GM18951 (cell line): ENCODE data around the gene CHST9.
"Not testable (repeated sequence)": the region's sequence is repeated elsewhere in the genome, so short reads cannot be mapped to it uniquely, and the experiment has no call there.

Experiments used
- POLR2A ChIP-seq: IDR thresholded peaks from 4 replicates; pipeline ENCODE4 v1.6.1; 2011; ENCODE audit warnings: mild to moderate bottlenecking; ENCODE audit not compliant: insufficient read length, insufficient read depth; ENCODE audit errors: extremely low read depth
- in situ Hi-C: fragments of 300-500 bp; cut with MboI; formaldehyde crosslinking; loops from one replicate; pipeline ENCODE4 v1.12.0; 2022; ENCODE audit warnings: low sequenced_read_pairs, mixed read lengths, inconsistent platforms; ENCODE audit not compliant: unreplicated experiment

CHST9 gene

DNA sequence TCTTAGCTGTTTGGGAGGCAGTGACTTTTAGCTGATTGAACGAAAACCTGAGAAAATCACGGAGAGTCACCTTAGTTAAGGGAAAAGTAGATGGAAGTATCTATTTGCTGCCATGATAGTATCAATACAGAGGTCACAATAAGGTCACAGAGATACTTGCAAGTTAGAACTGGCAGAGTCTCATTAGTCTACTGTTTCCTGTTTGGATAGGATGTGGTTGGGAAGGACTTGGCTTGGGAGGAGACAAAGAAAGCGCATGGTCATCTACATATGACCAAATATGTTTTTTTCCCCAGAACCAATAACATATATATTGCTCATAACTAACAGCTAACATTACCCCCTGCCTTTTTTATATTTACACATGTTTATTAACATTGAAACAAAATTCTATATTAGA, 241.2 kb downstream of the CHST9 start:
- in situ Hi-C loops, result no loop called here
- no peak for TF ChIP-seq POLR2A

DNA sequence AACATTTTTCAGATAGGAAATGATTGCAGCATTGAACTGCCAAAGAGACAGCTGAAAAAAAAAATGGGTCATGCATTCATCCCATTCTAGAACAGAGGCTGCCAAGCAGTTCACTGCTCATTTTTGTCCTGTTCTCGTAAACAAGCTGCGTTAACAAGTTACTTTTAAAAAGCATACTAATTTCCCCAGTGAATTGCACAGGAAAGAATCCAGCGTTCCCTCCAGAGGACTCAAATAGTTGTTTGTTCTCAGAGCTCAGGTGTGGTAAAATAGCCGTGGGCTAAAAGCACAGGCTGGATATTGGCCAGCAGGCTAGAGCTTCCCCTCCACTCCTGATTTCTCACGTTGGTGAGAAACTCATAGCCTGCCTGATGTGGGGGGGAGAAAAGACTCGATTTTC, 243.5 kb downstream of the CHST9 start:
- in situ Hi-C loops, result no loop called here
- no peak for TF ChIP-seq POLR2A

DNA sequence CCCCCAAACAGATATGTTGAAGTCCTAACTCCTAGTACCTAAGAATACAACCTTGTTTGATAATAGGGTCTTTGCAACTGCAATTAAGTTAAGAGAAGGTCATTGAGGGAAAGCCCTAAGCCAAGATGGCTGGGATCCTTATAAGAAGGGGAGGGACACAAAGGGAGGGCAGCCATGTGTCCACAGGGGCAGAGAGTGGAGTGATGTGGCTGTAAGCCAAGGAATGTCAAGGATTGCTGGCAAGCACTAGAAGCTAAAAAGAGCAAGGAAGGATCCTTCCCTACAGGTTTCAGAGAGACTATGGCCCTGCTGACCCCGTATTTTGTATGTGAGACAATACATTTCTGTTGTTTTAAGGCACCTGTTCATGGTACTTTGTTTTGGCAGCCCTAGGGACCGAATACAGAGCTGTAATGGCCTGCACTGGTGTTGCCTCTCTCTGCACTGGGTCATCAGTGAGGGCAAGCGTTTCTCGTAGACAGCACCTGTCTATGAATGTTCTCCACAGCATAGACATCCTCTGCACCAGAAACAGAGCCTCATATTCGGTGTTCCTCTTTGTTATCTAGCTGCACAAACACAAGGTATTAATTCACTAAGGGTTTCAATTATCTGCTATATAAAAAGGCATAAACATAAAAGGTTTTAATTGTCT, 244.2 kb downstream of the CHST9 start:
- in situ Hi-C loops, result no loop called here
- no peak for TF ChIP-seq POLR2A

DNA sequence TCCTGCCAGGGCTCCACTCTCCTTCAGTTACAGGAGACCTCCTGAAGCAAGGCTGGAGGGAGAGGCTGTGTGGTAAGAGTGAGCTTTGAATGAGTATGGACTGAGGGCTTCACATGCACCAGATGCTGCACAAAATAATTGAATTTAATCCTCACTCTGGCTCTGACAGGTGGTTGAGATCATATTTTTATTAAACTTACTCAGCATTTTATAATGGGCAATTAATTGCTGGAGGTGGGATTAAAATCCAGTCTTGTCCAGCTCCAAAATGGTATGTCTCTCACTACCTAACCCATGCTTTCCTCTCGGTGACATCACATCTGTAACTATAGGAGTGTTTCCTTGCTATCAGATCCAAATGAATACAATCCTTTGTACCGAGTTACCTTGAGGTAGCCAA, 253.4 kb downstream of the CHST9 start:
- in situ Hi-C loops, result no loop called here
- no peak for TF ChIP-seq POLR2A

DNA sequence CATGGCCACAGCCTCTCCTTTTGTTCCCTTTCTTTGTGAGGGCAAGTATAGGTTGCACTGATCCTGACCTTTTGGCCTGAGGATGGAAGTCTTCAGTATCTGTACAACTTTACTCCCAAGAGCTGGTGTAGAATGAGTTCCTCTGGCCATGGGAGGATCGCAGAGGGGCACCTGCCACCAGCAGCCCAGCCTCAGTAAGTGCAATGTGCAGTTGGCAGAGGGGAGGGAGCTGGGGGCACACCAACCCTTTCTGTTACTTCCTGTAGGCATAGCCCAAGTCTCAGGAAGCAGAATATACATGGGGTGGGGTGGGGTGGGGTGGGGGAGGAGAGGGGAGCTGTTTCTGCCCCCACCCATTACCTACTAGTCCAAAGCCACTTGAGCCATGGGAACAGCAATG, 254.5 kb downstream of the CHST9 start:
- in situ Hi-C loops, result no loop called here
- TF ChIP-seq POLR2A, result no peak

DNA sequence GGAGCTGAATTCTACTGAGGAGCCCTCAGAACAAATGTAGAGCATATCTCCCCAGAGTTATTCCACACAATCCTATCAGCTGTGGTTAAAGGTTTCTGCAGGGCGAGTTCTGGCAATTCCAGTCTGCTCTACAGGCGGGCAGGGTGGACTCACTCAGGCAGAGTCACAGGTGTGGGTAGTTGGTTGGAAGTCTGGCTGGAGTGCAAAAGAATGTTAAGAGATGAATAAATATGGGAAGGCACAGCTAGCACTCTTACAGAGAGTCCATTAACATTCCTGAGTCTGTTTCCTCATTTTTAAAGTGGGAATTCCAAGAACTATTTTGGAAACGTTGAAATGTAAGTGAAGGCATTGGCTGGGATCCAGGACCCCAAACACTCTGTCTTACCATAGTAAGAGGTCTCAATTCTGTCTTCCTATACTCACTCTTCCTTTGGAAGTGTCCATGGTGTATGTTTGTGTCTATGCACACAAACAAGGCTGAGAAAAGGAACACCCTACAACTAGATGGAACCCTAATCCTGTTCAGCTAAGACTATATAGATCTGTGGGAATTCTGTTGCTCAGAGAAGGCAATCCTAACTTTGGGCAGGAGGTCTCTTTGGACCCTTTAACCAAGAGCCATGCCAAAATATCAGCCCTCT, 256.3 kb downstream of the CHST9 start:
- no peak for TF ChIP-seq POLR2A
- in situ Hi-C loops, result no loop called here

DNA sequence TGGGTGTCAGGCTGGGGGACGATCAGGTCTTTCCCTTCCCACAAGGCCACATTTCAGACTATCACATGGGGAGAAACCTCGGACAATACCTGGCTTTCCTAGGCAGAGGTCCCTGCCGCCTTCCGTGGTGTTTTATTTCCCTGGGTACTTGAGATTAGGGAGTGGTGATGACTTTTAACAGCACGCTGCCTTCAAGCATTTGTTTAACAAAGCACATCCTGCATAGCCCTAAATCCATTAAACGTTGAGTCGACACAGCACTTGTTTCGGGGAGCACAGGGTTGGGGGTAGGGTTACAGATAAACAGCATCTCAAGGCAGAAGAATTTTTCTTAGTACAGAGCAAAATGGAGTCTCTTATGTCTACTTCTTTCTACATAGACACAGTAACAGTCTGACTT, 257.3 kb downstream of the CHST9 start:
- in situ Hi-C loops, result not testable (repeated sequence)

DNA sequence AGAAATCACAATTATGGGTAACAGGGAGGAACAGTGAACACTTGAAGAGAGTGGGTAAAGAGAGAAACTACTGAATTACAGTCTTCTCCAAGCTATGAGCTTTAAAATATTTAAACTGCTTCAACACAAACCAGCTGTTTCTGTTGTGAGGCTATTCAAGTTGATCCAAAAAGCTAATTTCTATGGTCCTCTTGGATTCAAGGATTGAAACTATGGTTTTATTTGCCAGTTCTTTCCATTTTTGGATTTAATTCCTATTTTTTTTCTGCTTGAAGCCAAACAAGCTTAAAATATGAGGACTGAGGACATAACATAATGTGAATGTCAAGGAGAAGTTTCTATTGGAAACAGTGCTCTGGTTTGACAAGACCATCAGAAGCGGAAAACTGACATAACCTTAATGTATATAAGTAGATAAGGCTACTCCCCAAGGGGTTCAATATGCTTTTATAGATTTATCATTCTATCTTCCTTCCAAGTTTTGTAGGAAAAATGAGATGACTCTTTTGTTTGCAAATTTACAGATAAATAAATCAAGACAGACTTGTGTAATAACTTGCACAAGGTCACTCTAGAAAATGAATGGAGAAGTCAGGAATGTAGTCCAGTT, 258.9 kb downstream of the CHST9 start:
- in situ Hi-C loops, result no loop called here
- TF ChIP-seq POLR2A, result no peak

DNA sequence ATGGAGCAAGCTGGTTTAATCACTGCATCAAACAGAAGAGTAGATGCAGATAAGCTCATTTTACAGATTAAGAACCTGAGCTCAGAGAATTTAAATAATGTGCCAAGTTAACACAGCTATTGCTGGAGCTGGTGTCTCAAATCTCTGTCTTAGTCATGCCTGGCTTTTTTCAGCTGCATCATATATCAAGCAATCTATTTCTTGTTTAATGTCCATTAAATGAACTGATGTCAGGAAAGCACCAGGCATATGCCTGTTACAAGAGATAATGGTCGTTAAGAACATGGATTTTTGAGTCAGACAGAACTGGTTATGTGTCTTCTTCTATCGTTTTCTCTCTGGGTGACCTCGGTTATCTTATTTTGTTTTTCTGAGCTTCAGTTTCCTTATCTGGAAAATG, 259.8 kb downstream of the CHST9 start:
- no peak for TF ChIP-seq POLR2A
- in situ Hi-C loops, result no loop called here

DNA sequence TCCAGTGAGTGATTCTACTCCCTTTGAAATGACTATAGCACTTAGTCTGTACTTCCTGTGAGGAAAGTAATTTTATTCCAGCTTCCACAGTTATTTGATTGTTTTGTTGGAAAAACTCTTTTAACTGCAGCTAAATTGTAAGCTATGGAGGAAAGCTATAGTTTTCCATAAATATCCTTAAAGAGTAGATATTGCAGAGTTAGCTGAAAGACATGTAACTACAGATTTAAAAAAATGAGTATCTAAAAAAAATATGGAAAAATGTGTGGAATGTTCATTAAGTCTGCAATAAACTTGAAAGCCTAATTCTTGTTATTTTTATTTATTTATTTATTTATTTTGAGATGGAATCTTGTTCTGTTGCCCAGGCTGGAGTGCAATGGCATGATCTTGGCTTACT, 262.8 kb downstream of the CHST9 start:
- in situ Hi-C loops, result no loop called here
- TF ChIP-seq POLR2A, result no peak

DNA sequence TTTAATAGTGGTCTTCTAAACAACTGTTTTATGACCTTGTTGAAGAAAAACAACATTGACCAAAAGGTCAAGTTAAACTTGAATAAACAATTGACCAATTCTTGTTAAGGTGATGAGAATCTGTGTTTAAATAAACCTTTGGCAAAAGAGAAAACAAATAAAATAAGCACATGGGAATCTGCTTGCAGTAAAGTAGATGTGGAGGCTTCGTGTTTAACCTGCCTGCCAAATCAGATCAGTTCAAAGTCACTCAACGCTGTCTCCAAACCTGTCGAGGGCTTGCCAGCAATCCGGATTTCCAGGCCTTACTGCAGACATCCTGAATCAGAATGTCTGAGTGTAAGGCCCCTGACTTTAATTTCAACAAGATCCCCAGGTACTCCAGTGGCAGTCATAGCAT, 264.5 kb downstream of the CHST9 start:
- in situ Hi-C loops, result no loop called here

DNA sequence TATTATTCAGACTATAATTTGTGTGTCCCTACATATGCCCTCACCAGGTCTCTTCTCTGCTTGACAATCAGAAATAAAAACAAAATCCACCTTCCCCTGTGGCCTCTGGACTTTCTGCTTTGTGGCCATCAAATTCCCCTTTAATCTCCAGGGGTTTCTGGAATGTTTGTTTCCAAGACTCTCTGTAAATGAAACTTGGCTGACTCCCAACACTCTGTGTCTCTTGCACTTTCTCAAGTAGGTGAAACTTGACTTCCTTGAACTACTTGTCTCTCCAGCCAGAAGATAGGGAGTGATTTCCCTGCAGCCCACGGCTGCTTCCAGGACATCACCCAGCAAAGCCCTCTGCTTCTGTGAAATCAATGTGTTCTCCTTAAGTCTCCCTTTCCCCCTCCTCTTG, 265.5 kb downstream of the CHST9 start:
- no peak for TF ChIP-seq POLR2A
- in situ Hi-C loops, result no loop called here

More for the DNA sequence above, 264.5 kb downstream of the CHST9 start:
- no peak for TF ChIP-seq POLR2A

DNA sequence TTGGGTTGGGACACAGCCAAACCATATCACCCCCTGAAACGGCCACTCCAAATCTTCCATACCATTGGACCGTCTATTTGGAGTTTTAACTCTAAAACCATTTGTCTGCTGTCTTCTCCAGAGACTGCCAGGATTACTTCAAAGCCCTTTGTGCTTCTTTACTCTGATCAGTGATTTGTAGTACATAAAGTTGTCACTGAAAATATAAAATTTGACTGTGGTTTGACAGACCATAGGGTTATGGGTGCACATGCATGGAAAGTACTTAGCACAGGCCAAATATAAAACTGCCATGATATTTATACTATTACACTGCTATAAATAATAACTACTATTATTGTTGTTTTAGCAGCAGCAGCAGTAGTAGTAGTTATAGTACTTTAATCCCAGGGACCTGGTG, 265.9 kb downstream of the CHST9 start:
- in situ Hi-C loops, result no loop called here
- TF ChIP-seq POLR2A, result no peak

DNA sequence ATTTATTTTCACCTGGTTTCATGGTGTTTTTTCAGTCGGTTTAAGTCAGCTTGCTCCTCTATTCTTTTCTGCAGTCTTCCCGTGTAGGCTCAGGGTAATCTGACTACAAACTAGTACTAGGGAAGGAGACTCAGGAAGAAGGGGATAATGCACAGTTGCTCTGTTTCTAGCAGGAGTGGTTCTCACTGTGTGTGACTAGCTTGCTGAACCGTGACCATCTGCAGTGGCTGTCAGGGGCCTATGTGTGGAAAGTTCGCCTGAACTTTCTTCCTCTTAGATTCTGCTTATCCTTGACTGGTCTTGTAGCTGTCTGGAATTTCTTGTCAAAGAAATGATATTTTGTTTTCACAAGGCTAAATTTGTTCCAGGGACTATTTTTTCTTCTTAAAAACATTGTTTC, 273.3 kb downstream of the CHST9 start:
- in situ Hi-C loops, result no loop called here
- no peak for TF ChIP-seq POLR2A

DNA sequence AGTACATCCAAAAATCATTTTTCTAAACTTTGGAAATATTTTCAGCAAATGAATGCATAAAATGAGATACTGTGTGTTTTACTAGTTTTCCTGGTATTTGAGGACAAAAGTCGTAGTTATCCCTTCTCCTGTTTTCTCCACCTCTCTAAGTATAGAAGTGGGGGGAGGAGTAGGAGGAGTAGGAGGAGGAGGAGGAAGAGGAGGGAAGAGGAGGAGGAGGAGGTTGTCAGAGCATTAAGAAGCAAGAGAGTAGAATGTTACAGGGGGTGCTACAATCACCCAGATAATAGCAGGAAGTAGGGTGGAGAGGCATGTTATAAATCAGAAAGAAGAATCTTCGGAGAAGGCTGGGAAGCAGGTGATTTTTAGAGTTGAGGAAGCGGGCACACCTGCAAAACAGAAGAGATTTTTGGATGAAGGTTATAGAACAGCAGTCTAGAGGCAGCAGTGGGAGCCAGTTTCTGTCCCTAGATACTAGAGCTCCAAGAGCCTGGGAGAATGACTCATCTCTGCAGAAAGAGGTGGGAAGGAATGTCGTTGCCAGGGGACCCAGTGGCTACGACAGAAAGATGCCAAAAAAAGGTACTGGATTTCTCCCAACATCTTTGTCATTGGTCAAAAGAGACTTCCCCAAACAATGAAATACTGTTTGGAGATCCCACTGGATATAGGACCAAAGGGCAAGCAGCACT, 275.4 kb downstream of the CHST9 start:
- TF ChIP-seq POLR2A, result no peak
- in situ Hi-C loops, result no loop called here
